ENCODE results near the gene COL4A1.

Gene COL4A1

GRCh38 chr13:110341445-110342244 lies 34.7 kb upstream of the COL4A1 start:
- no peak for DNase-seq (ENCODE audit: low read depth)

- peak; percentile 22 for DNase-seq (ENCODE audit: low read depth)
Measured at GRCh38 chr13:110340812-110341444, 34.0 kb upstream of the COL4A1 start.

- no peak for DNase-seq (ENCODE audit: low read depth)
Measured at GRCh38 chr13:110339975-110340550, 33.1 kb upstream of the COL4A1 start.

- no peak for DNase-seq (ENCODE audit: low read depth)
Measured at GRCh38 chr13:110339263-110339662, 32.3 kb upstream of the COL4A1 start.

- no peak for DNase-seq (ENCODE audit: low read depth)
Measured at GRCh38 chr13:110338441-110339101, 31.6 kb upstream of the COL4A1 start.

GRCh38 chr13:110337247-110337646 lies 30.3 kb upstream of the COL4A1 start:
- no peak for DNase-seq (ENCODE audit: low read depth)

- DNase-seq (ENCODE audit: low read depth), result no peak
Measured at GRCh38 chr13:110336681-110337080, 29.7 kb upstream of the COL4A1 start.

- no peak for DNase-seq (ENCODE audit: low read depth)
Measured at GRCh38 chr13:110336108-110336507, 29.2 kb upstream of the COL4A1 start.

GRCh38 chr13:110334841-110335490 lies 28.0 kb upstream of the COL4A1 start:
- DNase-seq (ENCODE audit: low read depth), result no peak

- no peak for DNase-seq (ENCODE audit: low read depth)
Measured at GRCh38 chr13:110334256-110334655, 27.3 kb upstream of the COL4A1 start.

GRCh38 chr13:110333837-110334236 lies 26.9 kb upstream of the COL4A1 start:
- no peak for DNase-seq (ENCODE audit: low read depth)

- DNase-seq (ENCODE audit: low read depth), result no peak
Measured at GRCh38 chr13:110332750-110333149, 25.8 kb upstream of the COL4A1 start.

- DNase-seq (ENCODE audit: low read depth), result no peak
Measured at GRCh38 chr13:110331362-110331761, 24.4 kb upstream of the COL4A1 start.

GRCh38 chr13:110330491-110331011 lies 23.6 kb upstream of the COL4A1 start:
- DNase-seq (ENCODE audit: low read depth), result no peak

- DNase-seq (ENCODE audit: low read depth), result no peak
Measured at GRCh38 chr13:110329798-110330461, 23.0 kb upstream of the COL4A1 start.

- no peak for DNase-seq (ENCODE audit: low read depth)
Measured at GRCh38 chr13:110329258-110329657, 22.3 kb upstream of the COL4A1 start.

GRCh38 chr13:110328573-110328972 lies 21.6 kb upstream of the COL4A1 start:
- DNase-seq (ENCODE audit: low read depth), result no peak

- DNase-seq (ENCODE audit: low read depth), result no peak
Measured at GRCh38 chr13:110327051-110327721, 20.2 kb upstream of the COL4A1 start.

GRCh38 chr13:110326263-110326904 lies 19.4 kb upstream of the COL4A1 start:
- DNase-seq (ENCODE audit: low read depth), result no peak

GRCh38 chr13:110324026-110324749 lies 17.2 kb upstream of the COL4A1 start:
- DNase-seq (ENCODE audit: low read depth), result no peak
